CD4-positive, alpha-beta memory T cell (primary cell): ENCODE data around the gene RPL19. TPM values are rescaled to one million over a fixed set of nuclear protein-coding genes. Genes with fewer than 3 reads are reported as not detected.

ENCODE experiments used
- CTCF ChIA-PET: fragments of 350-600 bp; sonication (Branson Sonifier 250); formaldehyde crosslinking; loops from one replicate; lab custom pipeline; 2021; ENCODE audit warnings: inconsistent platforms; ENCODE audit not compliant: partially characterized antibody; lab: Charles Lee
- POLR2A ChIA-PET: fragments of 350-600 bp; sonication (Branson Sonifier 250); formaldehyde crosslinking; loops from one replicate; lab custom pipeline; 2021; ENCODE audit not compliant: partially characterized antibody; lab: Charles Lee
- DNase-seq, 5 donors: peaks; one replicate each; pipeline versions ENCODE4 v3.0.0 to v3.0.0-alpha.2; 2020 to 2022; ENCODE audit warnings: mixed read lengths in 1 of 5
- H3K27ac ChIP-seq: one replicate; pipeline ENCODE4 v1.7.0; 2013; ENCODE audit warnings: low read depth, low read length
- H3K27me3 ChIP-seq: 2 replicates; pipeline ENCODE4 v1.7.0; 2013; ENCODE audit warnings: mild to moderate bottlenecking, low read length, moderate library complexity; ENCODE audit not compliant: insufficient read depth
- H3K36me3 ChIP-seq: 2 replicates; pipeline ENCODE4 v1.7.0; 2013; ENCODE audit warnings: mild to moderate bottlenecking, low read length, moderate library complexity; ENCODE audit not compliant: insufficient read depth
- H3K4me1 ChIP-seq: 2 replicates; pipeline ENCODE4 v1.7.0; 2013; ENCODE audit warnings: mild to moderate bottlenecking, low read length, moderate library complexity; ENCODE audit not compliant: insufficient read depth
- H3K4me3 ChIP-seq, 2 donors: one replicate each; pipeline ENCODE4 v1.7.0; 2013; ENCODE audit warnings: low read length in 2 of 2, mild to moderate bottlenecking in 1 of 2
- H3K9me3 ChIP-seq, 2 donors: one replicate each; pipeline ENCODE4 v1.7.0; 2013; ENCODE audit warnings: low read length in 2 of 2, control low read depth in 1 of 2; ENCODE audit not compliant: control insufficient read depth in 1 of 2
- H3K27ac Mint-ChIP-seq, 7 donors: one replicate each; pipeline ENCODE4 v1.8.0; 2020 to 2021; ENCODE audit warnings: mixed read lengths in 7 of 7, mild to moderate bottlenecking in 6 of 7, inconsistent platforms in 3 of 7, moderate library complexity in 3 of 7
- H3K27me3 Mint-ChIP-seq, 2 donors: one replicate each; pipeline ENCODE4 v1.8.0; 2020 to 2021; ENCODE audit warnings: mixed read lengths in 2 of 2
- H3K36me3 Mint-ChIP-seq, 2 donors: one replicate each; pipeline ENCODE4 v1.8.0; 2020 to 2021; ENCODE audit warnings: mixed read lengths in 2 of 2, inconsistent platforms in 1 of 2, mild to moderate bottlenecking in 1 of 2
- H3K4me1 Mint-ChIP-seq, 4 donors: one replicate each; pipeline ENCODE4 v1.8.0; 2020 to 2021; ENCODE audit warnings: mixed read lengths in 4 of 4, mild to moderate bottlenecking in 1 of 4
- H3K4me3 Mint-ChIP-seq, 8 donors: one replicate each; pipeline ENCODE4 v1.8.0; 2020 to 2021; ENCODE audit warnings: mixed read lengths in 8 of 8, mild to moderate bottlenecking in 7 of 8, moderate library complexity in 6 of 8, inconsistent platforms in 3 of 8
- H3K9me3 Mint-ChIP-seq, 8 donors: one replicate each; pipeline ENCODE4 v1.8.0; 2020 to 2021; ENCODE audit warnings: mixed read lengths in 8 of 8, mild to moderate bottlenecking in 5 of 8, inconsistent platforms in 3 of 8, moderate library complexity in 1 of 8
- intact Hi-C: fragments of 100-400 bp; cut with micrococcal nuclease; formaldehyde crosslinking; loops from one replicate; pipeline ENCODE4 v1.15.1; 2023
- polyA plus RNA-seq, 2 donors: library from polyadenylated mRNA; unstranded; fragments of 300-500 nt; fragmentation: Illumina TruSeq; gene quantifications; one replicate each; pipeline ENCODE4 v1.2.3, GENCODE V29; 2021
- total RNA-seq, 2 experiments: library from RNA; stranded (reverse); gene quantifications; one replicate each; pipeline ENCODE4 v1.2.3, GENCODE V29; 2021

The RPL19 gene
- total and polyA plus RNA-seq, 4 experiments from 2014 or later, result 2,224 to 3,299 (median 3,252) TPM

DNA sequence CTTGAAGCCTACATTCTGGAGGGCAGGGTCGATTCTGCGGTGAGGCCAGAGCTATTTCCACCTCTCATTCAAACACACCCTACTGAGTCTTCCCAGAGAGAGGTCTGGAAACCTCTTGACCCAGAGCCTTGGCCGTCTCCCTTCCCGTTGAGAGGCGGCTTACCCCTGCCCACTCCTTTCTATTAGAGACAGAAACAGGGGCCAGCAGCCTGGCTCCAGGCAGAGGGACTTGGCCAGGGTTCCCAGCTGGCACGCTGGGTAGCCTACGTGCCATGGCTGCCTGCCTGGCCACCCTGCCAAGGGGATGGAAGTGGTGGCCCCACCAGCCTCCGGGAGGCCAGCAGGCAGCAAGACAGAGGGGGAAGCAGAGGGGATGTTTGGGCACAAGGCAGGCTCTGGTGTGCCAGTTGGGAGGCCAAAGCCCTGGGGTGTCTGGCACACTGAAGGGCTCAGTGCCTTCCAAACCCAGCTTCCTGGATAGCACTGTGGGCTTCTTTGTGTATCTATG lies 19.6 kb downstream of the RPL19 start:
- peaks cover 2% of the 10 kb centered on the region for H3K4me1 ChIP-seq
- Mint-ChIP-seq H3K36me3 (no peaks in the 10 kb centered on the region), H3K27ac (no peak overlapping the region), H3K27me3 (peaks cover 20 to 26% of the 10 kb centered on the region in 2 donors), H3K9me3 (peaks cover 0 to 2% (median 0%) of the 10 kb centered on the region in 8 donors), H3K4me1 (peaks cover 0 to 10% (median 3%) of the 10 kb centered on the region in 4 donors), H3K4me3 (no peak overlapping the region)
- H3K36me3 ChIP-seq, result no peaks in the 10 kb centered on the region
- H3K27ac ChIP-seq, result no peak overlapping the region
- intact Hi-C loops, result no loop called here
- no peak overlapping the region for H3K4me3 ChIP-seq
- CTCF ChIA-PET, result interaction anchor here (0.5 to 2.6 kb wide), 4 partner anchors 11 to 128 kb away, joined by 3 to 11 read pairs (median 6); no protein-coding TSS in a partner anchor
- H3K27me3 ChIP-seq, result peaks cover 9% of the 10 kb centered on the region
- DNase-seq, result no peak
- no peaks in the 10 kb centered on the region for H3K9me3 ChIP-seq
- POLR2A ChIA-PET, result no interaction called here

DNA sequence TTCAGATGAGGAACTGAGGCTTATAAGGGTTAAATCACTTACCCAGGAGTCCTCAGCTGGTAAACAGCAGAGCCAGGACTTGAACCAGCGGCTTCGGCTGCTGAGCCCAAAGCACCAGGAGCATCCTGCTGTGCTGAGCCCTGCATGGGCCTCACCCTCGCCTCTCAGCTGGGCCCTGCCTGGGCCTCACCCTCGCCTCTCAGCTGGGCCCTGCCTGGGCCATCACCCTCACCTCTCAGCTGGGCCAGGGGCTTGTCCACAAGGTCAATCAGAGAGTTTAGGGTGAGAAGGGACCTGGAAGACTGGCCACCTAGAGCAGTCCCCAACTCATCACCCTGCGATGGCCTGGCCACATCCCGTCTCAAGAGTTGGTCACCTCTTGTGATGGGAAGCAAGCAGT lies 21.5 kb downstream of the RPL19 start:
- H3K4me1 Mint-ChIP-seq, result peaks cover 6 to 17% (median 7%) of the 10 kb centered on the region in 4 donors
- H3K27ac Mint-ChIP-seq, result peak overlapping the region in 1 of 7 donors; percentile 19
- CTCF ChIA-PET, result interaction anchor here (1.9 kb wide), 1 partner anchor 10 kb away, joined by 8 read pairs; no protein-coding TSS in a partner anchor
- no peak overlapping the region for H3K4me3 Mint-ChIP-seq
- Histone ChIP-seq H3K27me3 (peaks cover 14% of the 10 kb centered on the region), H3K4me1 (peaks cover 16% of the 10 kb centered on the region), H3K36me3 (no peaks in the 10 kb centered on the region), H3K4me3 (no peak overlapping the region), H3K9me3 (no peaks in the 10 kb centered on the region), H3K27ac (no peak overlapping the region)
- DNase-seq, result no peak
- no peaks in the 10 kb centered on the region for H3K36me3 Mint-ChIP-seq
- H3K9me3 Mint-ChIP-seq, result peaks cover 0 to 2% (median 0%) of the 10 kb centered on the region in 8 donors
- peaks cover 17 to 29% of the 10 kb centered on the region in 2 donors for H3K27me3 Mint-ChIP-seq
- POLR2A ChIA-PET, result interaction anchor here (1.7 kb wide), 1 partner anchor 17 kb away, joined by 4 read pairs; no protein-coding TSS in a partner anchor
- intact Hi-C loops, result no loop called here

DNA sequence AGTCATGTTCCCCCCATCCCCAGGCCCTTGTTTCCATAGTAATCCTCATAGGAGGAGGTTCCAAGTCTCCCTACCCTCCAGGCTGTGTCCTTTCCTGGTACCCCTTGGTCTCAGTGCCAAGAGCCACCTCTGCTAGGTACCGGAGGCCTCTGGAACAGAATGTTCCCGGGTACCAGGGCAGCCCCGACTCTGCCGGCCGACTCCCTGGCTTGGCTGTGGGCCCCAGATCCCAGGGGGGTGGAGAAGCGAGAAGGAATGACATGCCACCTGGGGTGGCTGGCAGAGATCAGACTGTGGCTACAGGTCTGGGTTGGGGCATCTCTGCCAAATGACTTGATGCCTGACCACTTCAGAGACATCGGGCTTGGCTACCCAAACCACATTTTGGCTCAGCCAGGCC lies 22.1 kb downstream of the RPL19 start:
- Mint-ChIP-seq H3K27ac (no peak overlapping the region), H3K27me3 (peaks cover 19 to 24% of the 10 kb centered on the region in 2 donors), H3K4me1 (peaks cover 6 to 17% (median 7%) of the 10 kb centered on the region in 4 donors), H3K4me3 (no peak overlapping the region), H3K9me3 (peaks cover 0 to 2% (median 0%) of the 10 kb centered on the region in 8 donors), H3K36me3 (no peaks in the 10 kb centered on the region)
- CTCF ChIA-PET, result interaction anchor here (0.8 to 2.1 kb wide), 2 partner anchors 10 to 16 kb away, joined by 3 to 6 read pairs; no protein-coding TSS in a partner anchor
- Histone ChIP-seq H3K4me1 (peaks cover 16% of the 10 kb centered on the region), H3K4me3 (no peak overlapping the region), H3K27ac (no peak overlapping the region), H3K36me3 (no peaks in the 10 kb centered on the region), H3K9me3 (no peaks in the 10 kb centered on the region), H3K27me3 (peaks cover 16% of the 10 kb centered on the region)
- intact Hi-C loops, result no loop called here
- DNase-seq, result no peak
- POLR2A ChIA-PET, result interaction anchor here (1.7 kb wide), 1 partner anchor 16 kb away, joined by 4 read pairs; no protein-coding TSS in a partner anchor

DNA sequence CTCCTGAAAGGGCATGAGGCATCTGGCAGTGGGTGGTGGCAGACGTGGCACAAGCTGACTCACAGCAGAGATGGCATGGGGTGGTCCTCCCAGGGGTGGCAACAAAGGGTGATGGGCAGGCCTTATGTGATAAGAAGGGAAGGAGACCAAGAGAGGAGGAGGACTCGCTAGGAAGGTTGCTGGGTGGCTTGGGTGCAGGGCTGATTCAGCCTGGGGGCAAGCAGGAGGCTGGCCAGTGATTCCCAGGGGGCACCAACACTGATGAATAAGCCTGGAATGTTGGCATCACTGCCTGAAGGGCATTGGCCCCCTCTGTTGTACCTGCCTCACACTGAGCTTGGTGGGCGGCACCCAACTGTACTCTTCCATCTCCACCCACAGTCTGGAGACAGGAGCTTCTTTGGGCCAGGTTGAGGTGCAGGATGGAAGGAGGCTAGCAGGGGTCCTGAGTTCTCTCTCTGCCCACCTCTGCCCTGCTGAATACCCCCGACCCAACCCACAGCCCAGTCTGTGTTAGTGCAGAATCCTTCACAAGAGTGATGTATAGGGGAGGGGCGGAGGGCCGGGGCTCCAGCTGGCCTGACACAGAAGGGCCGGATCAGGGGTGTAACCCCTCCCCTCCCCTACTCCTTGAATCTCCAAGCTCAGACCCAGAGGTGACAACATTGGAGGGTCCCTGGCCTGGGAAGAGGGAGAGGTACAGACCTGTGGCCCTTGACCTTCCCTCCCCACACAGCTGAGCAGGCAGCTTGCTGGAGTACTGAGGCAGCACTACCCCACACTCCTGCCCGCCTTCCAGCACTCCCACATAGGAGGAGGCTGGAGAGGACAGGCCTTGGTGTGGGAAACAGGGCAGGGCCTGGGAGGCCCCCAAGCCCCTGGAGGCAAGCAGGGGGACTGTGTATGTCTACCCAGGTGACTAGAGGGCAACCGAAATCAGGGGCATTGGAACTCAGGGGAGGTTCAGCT lies 23.1 kb downstream of the RPL19 start:
- Mint-ChIP-seq H3K36me3 (no peaks in the 10 kb centered on the region), H3K9me3 (peaks cover 0 to 2% (median 0%) of the 10 kb centered on the region in 8 donors), H3K4me1 (peaks cover 6 to 17% (median 8%) of the 10 kb centered on the region in 4 donors), H3K27ac (peak overlapping the region in 1 of 7 donors; percentile 52), H3K27me3 (peaks cover 21 to 32% of the 10 kb centered on the region in 2 donors), H3K4me3 (peak overlapping the region in 4 of 8 donors; percentile 63 to 77 (median 66))
- peaks cover 16% of the 10 kb centered on the region for H3K4me1 ChIP-seq
- POLR2A ChIA-PET, result no interaction called here
- intact Hi-C loops, result no loop called here
- H3K9me3 ChIP-seq, result no peaks in the 10 kb centered on the region
- CTCF ChIA-PET, result interaction anchor here (0.8 to 2.1 kb wide), 3 partner anchors 9 to 17 kb away, joined by 3 to 6 read pairs (median 4); no protein-coding TSS in a partner anchor
- no peak overlapping the region for H3K4me3 ChIP-seq
- H3K36me3 ChIP-seq, result no peaks in the 10 kb centered on the region
- peaks cover 19% of the 10 kb centered on the region for H3K27me3 ChIP-seq
- H3K27ac ChIP-seq, result no peak overlapping the region
- DNase-seq, result no peak

DNA sequence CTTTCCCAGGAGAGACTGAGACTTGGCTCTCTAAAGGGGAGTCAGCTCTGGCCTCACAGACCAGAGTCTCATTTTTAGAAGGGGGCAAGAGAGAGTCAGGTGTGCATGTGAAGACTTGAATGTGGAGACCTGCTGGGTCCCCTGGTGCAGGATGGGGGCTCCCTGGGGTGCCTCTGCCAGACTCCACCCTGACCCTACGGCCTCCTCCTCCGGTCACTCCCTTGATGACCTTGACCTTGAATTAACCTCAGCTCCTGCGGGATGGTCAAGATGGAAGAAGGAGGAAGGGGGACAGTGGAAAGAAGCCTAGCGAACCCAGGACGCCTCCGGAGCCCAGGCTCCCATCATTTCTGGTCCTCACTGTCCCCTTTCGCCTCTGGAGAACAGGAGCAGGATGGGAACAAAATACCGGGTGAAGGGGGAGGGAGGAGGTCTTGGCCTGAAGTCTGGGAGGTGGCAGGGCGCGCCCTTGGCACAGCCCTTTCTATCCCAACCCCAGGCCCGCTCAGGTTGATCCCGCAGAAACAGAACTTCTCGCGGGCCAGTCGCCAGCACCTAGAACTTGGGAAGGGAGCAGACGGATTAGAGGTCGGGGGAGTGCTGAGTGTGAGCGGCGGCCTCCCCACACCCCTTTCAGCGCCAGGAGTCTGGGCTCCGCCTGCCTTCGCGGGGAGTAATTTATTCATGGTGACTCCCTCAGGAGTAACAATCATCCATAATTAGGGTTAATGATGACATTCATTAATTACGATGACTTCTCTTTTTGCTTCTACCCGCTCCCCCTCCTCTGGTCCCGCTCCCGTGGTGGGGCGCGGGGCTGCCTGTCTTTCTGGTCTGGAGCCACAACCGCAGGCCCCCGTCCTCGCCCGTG lies 24.1 kb downstream of the RPL19 start:
- H3K36me3 Mint-ChIP-seq, result no peaks in the 10 kb centered on the region
- peaks cover 6 to 17% (median 7%) of the 10 kb centered on the region in 4 donors for H3K4me1 Mint-ChIP-seq
- H3K4me3 Mint-ChIP-seq, result peak overlapping the region in 7 of 8 donors; percentile 17 to 77 (median 66)
- peak overlapping the region in 1 of 7 donors; percentile 7 for H3K27ac Mint-ChIP-seq
- H3K9me3 ChIP-seq, result no peaks in the 10 kb centered on the region
- H3K27me3 Mint-ChIP-seq, result peaks cover 19 to 30% of the 10 kb centered on the region in 2 donors
- DNase-seq, result no peak
- POLR2A ChIA-PET, result no interaction called here
- CTCF ChIA-PET, result interaction anchor here (1.3 to 2.1 kb wide), 2 partner anchors 14 to 18 kb away, joined by 4 to 6 read pairs; no protein-coding TSS in a partner anchor
- H3K9me3 Mint-ChIP-seq, result peaks cover 0 to 2% (median 0%) of the 10 kb centered on the region in 8 donors
- no peak overlapping the region for H3K27ac ChIP-seq
- intact Hi-C loops, result no loop called here
- peaks cover 19% of the 10 kb centered on the region for H3K27me3 ChIP-seq
- no peak overlapping the region for H3K4me3 ChIP-seq
- peaks cover 16% of the 10 kb centered on the region for H3K4me1 ChIP-seq
- no peaks in the 10 kb centered on the region for H3K36me3 ChIP-seq

DNA sequence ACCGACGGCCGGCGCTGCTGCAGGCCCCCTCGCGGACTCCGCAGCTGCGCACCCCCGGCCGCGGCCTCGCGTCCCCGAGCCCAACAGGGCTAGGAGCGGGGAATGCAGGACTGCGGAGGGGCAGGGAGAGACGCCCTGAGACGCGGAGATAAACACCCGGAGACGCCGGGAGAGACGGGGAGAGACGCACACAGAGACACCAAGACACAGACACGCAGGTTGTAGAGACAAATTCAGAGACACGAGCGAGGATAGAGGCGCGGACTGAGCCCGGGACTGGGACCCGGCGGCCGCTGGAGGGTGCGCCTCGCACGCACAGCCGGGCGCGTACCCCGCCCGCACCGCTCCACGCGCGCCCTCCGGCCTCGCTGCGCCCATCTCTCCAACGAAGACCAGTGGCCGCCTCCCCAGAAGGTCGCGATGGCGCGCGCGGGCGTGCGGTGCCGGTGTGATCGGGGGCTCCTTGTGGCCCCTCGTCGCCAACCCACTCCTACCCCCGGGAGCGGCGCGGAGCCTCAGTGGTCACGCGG lies 24.8 kb downstream of the RPL19 start:
- intact Hi-C loops, result no loop called here
- Histone ChIP-seq H3K4me1 (peaks cover 16% of the 10 kb centered on the region), H3K9me3 (no peaks in the 10 kb centered on the region), H3K27me3 (peaks cover 19% of the 10 kb centered on the region), H3K4me3 (no peak overlapping the region), H3K27ac (no peak overlapping the region), H3K36me3 (no peaks in the 10 kb centered on the region)
- H3K36me3 Mint-ChIP-seq, result no peaks in the 10 kb centered on the region
- peaks cover 0 to 2% (median 0%) of the 10 kb centered on the region in 8 donors for H3K9me3 Mint-ChIP-seq
- peak overlapping the region in 2 of 7 donors; percentile 60 to 82 for H3K27ac Mint-ChIP-seq
- no peak for DNase-seq
- CTCF ChIA-PET, result no interaction called here
- POLR2A ChIA-PET, result no interaction called here
- peaks cover 4 to 17% (median 7%) of the 10 kb centered on the region in 4 donors for H3K4me1 Mint-ChIP-seq
- H3K27me3 Mint-ChIP-seq, result peaks cover 24 to 35% of the 10 kb centered on the region in 2 donors
- H3K4me3 Mint-ChIP-seq, result peak overlapping the region; percentile 62 to 83 (median 76)
